Measurements from ENCODE around the gene GCNT1. TPM values are rescaled to one million over a fixed set of nuclear protein-coding genes. Genes with fewer than 3 reads are reported as not detected.

Gene GCNT1
- total RNA-seq, 3 donors from 2014 or later: 7.9 to 16.5 (median 10.1) TPM

GRCh38 chr9:76448501-76448900 is 10.5 kb upstream of the GCNT1 start:
- Histone ChIP-seq H3K4me1 (no peaks in the 10 kb centered on the region), H3K4me3 (no peak overlapping the region), H3K27ac (no peak overlapping the region), H3K9me3 (no peaks in the 10 kb centered on the region), H3K27me3 (no peaks in the 10 kb centered on the region), H3K36me3 (no peaks in the 10 kb centered on the region)
- intact Hi-C loops (cut with DNase I; ENCODE audit: low total_unique reads): no loop called here
- no peak for DNase-seq (ENCODE audit: low spot score in 2 of 2)
- no peak for TF ChIP-seq POLR2A (IDR thresholded peaks at IDR 0.05)
- no peak for TF ChIP-seq POLR2AphosphoS5 (IDR thresholded peaks at IDR 0.05)
- no peak for TF ChIP-seq CTCF (IDR thresholded peaks at IDR 0.05)

GRCh38 chr9:76451234-76451633 is 7.7 kb upstream of the GCNT1 start:
- intact Hi-C loops (cut with DNase I; ENCODE audit: low total_unique reads): no loop called here

GRCh38 chr9:76452839-76453238 is 6.1 kb upstream of the GCNT1 start:
- H3K4me3 ChIP-seq: no peak overlapping the region
- H3K4me1 ChIP-seq: no peaks in the 10 kb centered on the region
- TF ChIP-seq CTCF (IDR thresholded peaks at IDR 0.05): no peak
- no peak for TF ChIP-seq POLR2AphosphoS5 (IDR thresholded peaks at IDR 0.05)
- TF ChIP-seq POLR2A (IDR thresholded peaks at IDR 0.05): no peak
- no peaks in the 10 kb centered on the region for H3K36me3 ChIP-seq
- DNase-seq (ENCODE audit: low spot score in 2 of 2): no peak
- no peaks in the 10 kb centered on the region for H3K27me3 ChIP-seq
- no peak overlapping the region for H3K27ac ChIP-seq
- intact Hi-C loops (cut with DNase I; ENCODE audit: low total_unique reads): no loop called here
- no peaks in the 10 kb centered on the region for H3K9me3 ChIP-seq

More at GRCh38 chr9:76451234-76451633, 7.7 kb upstream of the GCNT1 start:
- no peaks in the 10 kb centered on the region for H3K9me3 ChIP-seq
- no peak overlapping the region for H3K4me3 ChIP-seq
- no peak for TF ChIP-seq POLR2A (IDR thresholded peaks at IDR 0.05)
- no peak for TF ChIP-seq CTCF (IDR thresholded peaks at IDR 0.05)
- TF ChIP-seq POLR2AphosphoS5 (IDR thresholded peaks at IDR 0.05): no peak
- H3K27ac ChIP-seq: no peak overlapping the region
- H3K27me3 ChIP-seq: no peaks in the 10 kb centered on the region
- no peak for DNase-seq (ENCODE audit: low spot score in 2 of 2)
- H3K4me1 ChIP-seq: no peaks in the 10 kb centered on the region
- H3K36me3 ChIP-seq: no peaks in the 10 kb centered on the region

GRCh38 chr9:76453785-76454184 is 5.2 kb upstream of the GCNT1 start:
- TF ChIP-seq POLR2A (IDR thresholded peaks at IDR 0.05) (no peak), POLR2AphosphoS5 (IDR thresholded peaks at IDR 0.05) (no peak), CTCF (IDR thresholded peaks at IDR 0.05) (no peak)
- no peak for DNase-seq (ENCODE audit: low spot score in 2 of 2)
- H3K27me3 ChIP-seq: no peaks in the 10 kb centered on the region
- no peaks in the 10 kb centered on the region for H3K9me3 ChIP-seq
- H3K4me3 ChIP-seq: no peak overlapping the region
- no peak overlapping the region for H3K27ac ChIP-seq
- no peaks in the 10 kb centered on the region for H3K36me3 ChIP-seq
- no peaks in the 10 kb centered on the region for H3K4me1 ChIP-seq
- intact Hi-C loops (cut with DNase I; ENCODE audit: low total_unique reads): no loop called here

GRCh38 chr9:76454311-76454710 is 4.7 kb upstream of the GCNT1 start:
- H3K27me3 ChIP-seq: no peaks in the 10 kb centered on the region
- no peak for DNase-seq (ENCODE audit: low spot score in 2 of 2)
- no peaks in the 10 kb centered on the region for H3K36me3 ChIP-seq
- H3K9me3 ChIP-seq: no peaks in the 10 kb centered on the region
- no peak overlapping the region for H3K4me3 ChIP-seq
- no peak for TF ChIP-seq CTCF (IDR thresholded peaks at IDR 0.05)
- TF ChIP-seq POLR2AphosphoS5 (IDR thresholded peaks at IDR 0.05): no peak
- no peak for TF ChIP-seq POLR2A (IDR thresholded peaks at IDR 0.05)
- intact Hi-C loops (cut with DNase I; ENCODE audit: low total_unique reads): no loop called here
- no peaks in the 10 kb centered on the region for H3K4me1 ChIP-seq
- no peak overlapping the region for H3K27ac ChIP-seq
